HepG2 (cell line): ENCODE results near the gene HSD17B8. TPM values are rescaled to one million over a fixed set of nuclear protein-coding genes. Genes with fewer than 3 reads are reported as not detected.
A peak's percentile ranks its signal among the peaks of the same experiment; 100 is the strongest.

Source experiments
- BORCS8-MEF2B ChIP-seq: sonication (generic); formaldehyde crosslinking; IDR thresholded peaks from 2 replicates; pipeline ENCODE4 v1.8.0; 2022; ENCODE audit warnings: mild to moderate bottlenecking, missing genetic modification reagents
- CAMTA2 ChIP-seq: sonication (generic); formaldehyde crosslinking; IDR thresholded peaks from 2 replicates; pipeline ENCODE4 v1.4.0; 2020; ENCODE audit warnings: mild to moderate bottlenecking, missing genetic modification reagents, borderline replicate concordance
- HBP1 ChIP-seq: IDR thresholded peaks from 2 replicates; pipeline ENCODE4 v1.6.1; 2016; ENCODE audit warnings: low read depth, control low read depth
- HMG20A ChIP-seq: IDR thresholded peaks from 2 replicates; pipeline ENCODE4 v1.6.1; 2016; ENCODE audit warnings: borderline replicate concordance
- KAT8 ChIP-seq: IDR thresholded peaks from 2 replicates; pipeline ENCODE4 v1.6.1; 2016; ENCODE audit warnings: missing genetic modification reagents, missing compliant biosample characterization
- KIAA2018 ChIP-seq: sonication (generic); formaldehyde crosslinking; IDR thresholded peaks from 2 replicates; pipeline ENCODE4 v1.5.0; 2020; ENCODE audit warnings: mild to moderate bottlenecking, missing genetic modification reagents, borderline replicate concordance
- SSRP1 ChIP-seq: IDR thresholded peaks from 2 replicates; pipeline ENCODE4 v1.6.1; 2016; ENCODE audit warnings: control low read depth
- TARDBP ChIP-seq: sonication (generic); formaldehyde crosslinking; IDR thresholded peaks from 2 replicates; pipeline ENCODE4 v1.8.0; 2022; ENCODE audit warnings: mild to moderate bottlenecking, missing genetic modification reagents
- UBTF ChIP-seq: sonication (generic); formaldehyde crosslinking; IDR thresholded peaks from 2 replicates; pipeline ENCODE4 v1.4.0; 2020; ENCODE audit warnings: mild to moderate bottlenecking, missing genetic modification reagents
- ZNF225 ChIP-seq: sonication (generic); formaldehyde crosslinking; IDR thresholded peaks from 2 replicates; pipeline ENCODE4 v1.4.0; 2020; ENCODE audit warnings: mild to moderate bottlenecking, missing genetic modification reagents
- ZNF580 ChIP-seq: IDR thresholded peaks from 2 replicates; pipeline ENCODE4 v1.6.1; 2016; ENCODE audit warnings: low read depth, borderline replicate concordance
- ZNF737 ChIP-seq: sonication (generic); formaldehyde crosslinking; IDR thresholded peaks from 2 replicates; pipeline ENCODE4 v1.5.0; 2020; ENCODE audit warnings: missing genetic modification reagents, mild to moderate bottlenecking, borderline replicate concordance
- ZNF782 ChIP-seq: sonication (generic); formaldehyde crosslinking; IDR thresholded peaks from 2 replicates; pipeline ENCODE4 v1.4.0; 2020; ENCODE audit warnings: missing genetic modification reagents, mild to moderate bottlenecking, borderline replicate concordance
- polyA plus RNA-seq, 8 experiments: library from polyadenylated mRNA; depleted of rRNA in 3 of 8; stranded (reverse) in 7 of 8; unstranded in 1 of 8; fragments of >200 nt; fragmentation: Illumina TruSeq in 4 of 8; extraction: Trizol in 4 of 8; gene quantifications; 2 replicates each; pipeline versions ENCODE4 v1.2.1 to v1.2.3, GENCODE V29; 2011 to 2016; ENCODE audit warnings: low read depth in 4 of 8, missing spikeins in 1 of 8, mixed read lengths in 1 of 8; ENCODE audit not compliant: insufficient read depth in 1 of 8
- total RNA-seq, 5 experiments: library from RNA; depleted of rRNA; stranded (reverse); fragments of >200 nt; fragmentation: Illumina TruSeq; extraction: Trizol; gene quantifications; 2 replicates each; pipeline ENCODE4 v1.2.3, GENCODE V29; 2016; ENCODE audit warnings: low read depth in 1 of 5
- TF ChIP-seq, protein P1 (sequence below): sonication (generic); formaldehyde crosslinking; IDR thresholded peaks from 2 replicates; pipeline ENCODE4 v1.5.0; 2020; ENCODE audit warnings: missing genetic modification reagents

Gene HSD17B8
- total and polyA plus RNA-seq, 2 of the 13 experiments (the other 11 are each of a cell fraction or from before 2014, with no cell fraction given): 12.6 to 20.1 TPM

DNA sequence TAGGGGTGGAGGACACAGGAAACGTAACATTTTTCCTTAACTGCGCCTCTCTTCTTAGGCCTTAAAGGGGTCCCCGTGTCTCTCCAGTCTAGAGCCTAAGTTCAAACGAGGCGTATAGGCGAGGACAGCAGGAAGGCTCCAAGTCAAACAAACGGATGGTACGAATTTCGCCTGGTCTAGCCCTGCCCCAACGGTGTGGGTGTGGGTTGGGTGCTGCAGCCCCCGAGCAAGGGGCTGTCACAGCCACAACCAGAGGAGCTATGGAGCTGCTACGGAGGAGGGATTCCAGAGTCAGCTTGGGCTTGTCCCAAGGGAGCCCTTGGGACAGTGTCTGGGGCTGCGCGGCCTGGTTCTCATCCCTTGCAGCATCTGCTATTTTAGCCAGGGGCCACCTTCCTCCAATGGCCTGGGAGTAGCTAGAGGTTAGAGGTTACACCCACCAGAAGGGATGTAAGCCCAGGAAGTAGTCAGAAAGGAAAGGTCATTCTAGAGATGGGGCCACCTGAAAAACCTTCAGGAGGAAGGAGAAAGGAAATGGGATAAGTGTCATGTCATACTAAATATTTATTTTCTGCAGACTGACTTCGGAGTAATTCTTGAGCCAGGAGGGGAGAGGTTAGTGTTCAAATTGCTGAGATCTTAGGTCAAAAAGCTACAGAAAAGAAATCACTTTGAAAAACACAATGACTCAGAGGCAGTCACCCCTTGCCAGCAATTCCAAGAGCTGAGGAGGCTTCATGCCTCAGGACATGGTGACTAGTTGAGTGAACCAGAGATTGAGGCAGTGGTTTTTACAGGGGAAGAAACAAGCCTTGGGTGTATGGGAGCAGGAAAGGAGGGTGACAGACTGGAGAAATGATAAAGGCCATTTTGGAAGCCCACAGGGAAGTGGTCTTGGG, 45.5 kb downstream of the HSD17B8 start (continued):
- TF ChIP-seq ZNF737 (0 out of 2 replicates have a peak, but pooled peaks have one; percentile 68), CAMTA2 (CRISPR knock-in tag) (0 out of 2 replicates have a peak, but pooled peaks have one; percentile 33), TARDBP (CRISPR knock-in tag) (no peak), HMG20A (CRISPR knock-in tag) (no peak), KAT8 (peak; percentile 17; the same call in 1 of the 2 replicates), KIAA2018 (CRISPR knock-in tag) (0 out of 2 replicates have a peak, but pooled peaks have one; percentile 39), ZNF782 (CRISPR knock-in tag) (no peak), BORCS8-MEF2B (CRISPR knock-in tag) (peak; percentile 10; the same call in 1 of the 2 replicates), UBTF (CRISPR knock-in tag) (peak; percentile 11; the same call in 1 of the 2 replicates), HBP1 (CRISPR knock-in tag) (peak; percentile 20; the same call in 1 of the 2 replicates), SSRP1 (CRISPR knock-in tag) (peak; percentile 15), ZNF225 (0 out of 2 replicates have a peak, but pooled peaks have one; percentile 57), ZNF580 (CRISPR knock-in tag) (0 out of 2 replicates have a peak, but pooled peaks have one; percentile 24)
- TF ChIP-seq, protein P1, sequence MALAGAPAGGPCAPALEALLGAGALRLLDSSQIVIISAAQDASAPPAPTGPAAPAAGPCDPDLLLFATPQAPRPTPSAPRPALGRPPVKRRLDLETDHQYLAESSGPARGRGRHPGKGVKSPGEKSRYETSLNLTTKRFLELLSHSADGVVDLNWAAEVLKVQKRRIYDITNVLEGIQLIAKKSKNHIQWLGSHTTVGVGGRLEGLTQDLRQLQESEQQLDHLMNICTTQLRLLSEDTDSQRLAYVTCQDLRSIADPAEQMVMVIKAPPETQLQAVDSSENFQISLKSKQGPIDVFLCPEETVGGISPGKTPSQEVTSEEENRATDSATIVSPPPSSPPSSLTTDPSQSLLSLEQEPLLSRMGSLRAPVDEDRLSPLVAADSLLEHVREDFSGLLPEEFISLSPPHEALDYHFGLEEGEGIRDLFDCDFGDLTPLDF: 0 out of 2 replicates have a peak, but pooled peaks have one; percentile 0
